Spleen (tissue), 10 donors: ENCODE results near the gene CPSF4L. TPM values are rescaled to one million over a fixed set of nuclear protein-coding genes. Genes with fewer than 3 reads are reported as not detected.

Experiments
- polyA plus RNA-seq, 3 donors: library from polyadenylated mRNA; stranded (reverse); fragments of 200-250 nt; gene quantifications; one replicate each; pipeline ENCODE4 v1.2.1, GENCODE V29; 2013
- total RNA-seq, 7 donors: library from RNA; depleted of rRNA in 3 of 7; stranded (reverse); fragments of >200 nt in 3 of 7; fragmentation: NEBNext Ultra II Directional in 4 of 7; extraction: Animal tissue kit (Norgen Biotek cat#: 25700) in 4 of 7; gene quantifications; one replicate each; pipeline versions ENCODE4 v1.1.0 to v1.2.1, GENCODE V29; 2016 to 2021
- donor health status: healthy with polysubstance abuse.
- donor health status: DM: no; HTN: no; CAD: no; lungs with moderate emphysema.
- donor health status: DM: no; HTN: no; CAD: no.
- donor health status: Bipolar disorder and iron deficiency.
- donor health status: healthy.
- donor health status: DM: no; HTN: no; CAD: no.
- donor health status: DM: yes; HTN: yes; CAD: no.

The CPSF4L gene
- total and polyA plus RNA-seq, 10 donors = not detected

Other genes starting within 250 kb of the CPSF4L start
- 10 to 100 TPM; 22.5 to 45.2 (median 29.6) TPM for gene SLC39A11, start 169.2 kb downstream of the CPSF4L start, total RNA-seq
- 1 to 10 TPM; 4.1 to 8.1 (median 4.1) TPM for gene SLC39A11, start 169.2 kb downstream of the CPSF4L start, polyA plus RNA-seq
- gene SSTR2, start 96.9 kb downstream of the CPSF4L start, total RNA-seq = 10 to 100 TPM in 5 of 7 donors, 1 to 10 TPM in 2; 6.5 to 23.7 (median 16.2) TPM
- gene SSTR2, start 96.9 kb downstream of the CPSF4L start, polyA plus RNA-seq = 1 to 10 TPM; 1.0 to 2.6 (median 2.3) TPM
- 10 to 100 TPM; 31.9 to 48.8 (median 36.1) TPM for gene COG1, start 68.8 kb downstream of the CPSF4L start, total RNA-seq
- 10 to 100 TPM in 2 of 3 donors, 1 to 10 TPM in 1; 8.9 to 10.5 (median 10.4) TPM for gene COG1, start 68.8 kb downstream of the CPSF4L start, polyA plus RNA-seq
- gene CDC42EP4, start 50.1 kb upstream of the CPSF4L start, total RNA-seq = 10 to 100 TPM; 31.9 to 69.6 (median 50.1) TPM
- gene CDC42EP4, start 50.1 kb upstream of the CPSF4L start, polyA plus RNA-seq = 10 to 100 TPM in 2 of 3 donors, 1 to 10 TPM in 1; 7.9 to 14.0 (median 13.9) TPM